HepG2 (cell line): Measurements from ENCODE around the gene SOST. TPM values are rescaled to one million over a fixed set of nuclear protein-coding genes. Genes with fewer than 3 reads are reported as not detected.
A peak's percentile ranks its signal among the peaks of the same experiment; 100 is the strongest.

Source experiments
- CENPT ChIP-seq: sonication (generic); formaldehyde crosslinking; IDR thresholded peaks from 2 replicates; pipeline ENCODE4 v1.8.0; 2022; ENCODE audit warnings: low read depth, mild to moderate bottlenecking, moderate library complexity, missing genetic modification reagents
- E2F2 ChIP-seq: sonication (generic); formaldehyde crosslinking; IDR thresholded peaks from 2 replicates; pipeline ENCODE4 v1.4.0; 2020; ENCODE audit warnings: missing genetic modification reagents, borderline replicate concordance
- GZF1 ChIP-seq: sonication (generic); formaldehyde crosslinking; IDR thresholded peaks from 2 replicates; pipeline ENCODE4 v1.5.1; 2020; ENCODE audit warnings: mild to moderate bottlenecking, missing genetic modification reagents
- HCFC1 ChIP-seq: fragments of 150-350 bp; IDR thresholded peaks from 2 replicates; pipeline ENCODE4 v1.6.1; 2014; ENCODE audit warnings: low read depth, low read length
- PBX3 ChIP-seq: sonication (generic); formaldehyde crosslinking; IDR thresholded peaks from 2 replicates; pipeline ENCODE4 v1.8.1; 2023; ENCODE audit warnings: missing genetic modification reagents, inconsistent platforms, borderline replicate concordance
- PHF20 ChIP-seq: sonication (generic); formaldehyde crosslinking; IDR thresholded peaks from 2 replicates; pipeline ENCODE4 v1.5.0; 2020; ENCODE audit warnings: mild to moderate bottlenecking, missing genetic modification reagents
- PRMT3 ChIP-seq: sonication (generic); formaldehyde crosslinking; IDR thresholded peaks from 2 replicates; pipeline ENCODE4 v1.8.1; 2022; ENCODE audit warnings: low read depth, mild to moderate bottlenecking, moderate library complexity, missing genetic modification reagents, borderline replicate concordance
- RCOR2 ChIP-seq: IDR thresholded peaks from 2 replicates; pipeline ENCODE4 v1.6.1; 2016; ENCODE audit warnings: missing biosample characterization, missing genetic modification reagents
- TFAP4 ChIP-seq: sonication (generic); IDR thresholded peaks from 2 replicates; pipeline ENCODE4 v1.6.1; 2016; ENCODE audit warnings: low read depth, borderline replicate concordance
- THYN1 ChIP-seq: sonication (generic); formaldehyde crosslinking; IDR thresholded peaks from 2 replicates; pipeline ENCODE4 v1.8.1; 2023; ENCODE audit warnings: low read depth, mild to moderate bottlenecking, moderate library complexity, missing genetic modification reagents, borderline replicate concordance
- ZBTB37 ChIP-seq: sonication (generic); formaldehyde crosslinking; IDR thresholded peaks from 2 replicates; pipeline ENCODE4 v1.4.0; 2020; ENCODE audit warnings: mild to moderate bottlenecking, missing genetic modification reagents
- ZGPAT ChIP-seq: IDR thresholded peaks from 2 replicates; pipeline ENCODE4 v1.6.1; 2016; ENCODE audit warnings: mild to moderate bottlenecking
- ZNF136 ChIP-seq: sonication (generic); formaldehyde crosslinking; IDR thresholded peaks from 2 replicates; pipeline ENCODE4 v1.8.1; 2022; ENCODE audit warnings: low read depth, mild to moderate bottlenecking, moderate library complexity, missing genetic modification reagents
- ZNF143 ChIP-seq: sonication (generic); formaldehyde crosslinking; IDR thresholded peaks from 2 replicates; pipeline ENCODE4 v1.4.0; 2020; ENCODE audit warnings: missing genetic modification reagents
- ZNF34 ChIP-seq: sonication (generic); formaldehyde crosslinking; IDR thresholded peaks from 2 replicates; pipeline ENCODE4 v1.4.0; 2020; ENCODE audit warnings: mild to moderate bottlenecking, missing genetic modification reagents, borderline replicate concordance
- ZNF496 ChIP-seq: sonication (generic); formaldehyde crosslinking; IDR thresholded peaks from 2 replicates; pipeline ENCODE4 v1.8.1; 2023; ENCODE audit warnings: mild to moderate bottlenecking, moderate library complexity, missing genetic modification reagents; ENCODE audit not compliant: insufficient replicate concordance
- ZNF674 ChIP-seq: sonication (generic); formaldehyde crosslinking; IDR thresholded peaks from 2 replicates; pipeline ENCODE4 v1.5.0; 2020; ENCODE audit warnings: low read depth, mild to moderate bottlenecking, missing genetic modification reagents
- ZNF691 ChIP-seq: sonication (generic); formaldehyde crosslinking; IDR thresholded peaks from 2 replicates; pipeline ENCODE4 v1.4.0; 2020; ENCODE audit warnings: missing genetic modification reagents, low read depth, mild to moderate bottlenecking, borderline replicate concordance
- ZSCAN25 ChIP-seq: sonication (generic); formaldehyde crosslinking; IDR thresholded peaks from 2 replicates; pipeline ENCODE4 v1.8.0; 2022; ENCODE audit warnings: mild to moderate bottlenecking, missing genetic modification reagents
- ZUFSP ChIP-seq: sonication (generic); formaldehyde crosslinking; IDR thresholded peaks from 2 replicates; pipeline ENCODE4 v1.9.0; 2021; ENCODE audit warnings: missing genetic modification reagents, mild to moderate bottlenecking, borderline replicate concordance
- polyA plus RNA-seq, 8 experiments: library from polyadenylated mRNA; depleted of rRNA in 3 of 8; stranded (reverse) in 7 of 8; unstranded in 1 of 8; fragments of >200 nt; fragmentation: Illumina TruSeq in 4 of 8; extraction: Trizol in 4 of 8; gene quantifications; 2 replicates each; pipeline versions ENCODE4 v1.2.1 to v1.2.3, GENCODE V29; 2011 to 2016; ENCODE audit warnings: low read depth in 4 of 8, missing spikeins in 1 of 8, mixed read lengths in 1 of 8; ENCODE audit not compliant: insufficient read depth in 1 of 8
- total RNA-seq, 5 experiments: library from RNA; depleted of rRNA; stranded (reverse); fragments of >200 nt; fragmentation: Illumina TruSeq; extraction: Trizol; gene quantifications; 2 replicates each; pipeline ENCODE4 v1.2.3, GENCODE V29; 2016; ENCODE audit warnings: low read depth in 1 of 5

Gene SOST
- total and polyA plus RNA-seq, 2 of the 13 experiments (the other 11 are each of a cell fraction or from before 2014, with no cell fraction given), result not detected

GRCh38 chr17:43760254-43760852 lies 1.8 kb upstream of the SOST start (continued):
- no peak for TF ChIP-seq PRMT3 (CRISPR knock-in tag)
- no peak for TF ChIP-seq ZUFSP
- no peak for TF ChIP-seq ZNF136 (CRISPR knock-in tag)
- peak; percentile 50; the same call in 1 of the 2 replicates for TF ChIP-seq TFAP4
- no peak for TF ChIP-seq GZF1 (CRISPR knock-in tag)
- TF ChIP-seq ZBTB37 (CRISPR knock-in tag), result no peak
- no peak for TF ChIP-seq ZNF143 (CRISPR knock-in tag)
- no peak for TF ChIP-seq ZNF674 (CRISPR knock-in tag)
- TF ChIP-seq PBX3 (CRISPR knock-in tag), result no peak
- TF ChIP-seq ZNF691 (CRISPR knock-in tag), result peak; percentile 66; the same call in 1 of the 2 replicates
- TF ChIP-seq ZGPAT (CRISPR knock-in tag), result peak; percentile 61; the same call in 1 of the 2 replicates
- TF ChIP-seq ZNF34 (CRISPR knock-in tag), result no peak
- no peak; the same call in 1 of the 2 replicates for TF ChIP-seq THYN1 (CRISPR knock-in tag)
- TF ChIP-seq HCFC1, result no peak
- TF ChIP-seq ZSCAN25 (CRISPR knock-in tag), result 0 out of 2 replicates have a peak, but pooled peaks have one; percentile 24
- no peak for TF ChIP-seq E2F2 (CRISPR knock-in tag)
- no peak for TF ChIP-seq CENPT (CRISPR knock-in tag)
- TF ChIP-seq RCOR2 (CRISPR knock-in tag), result no peak; the same call in 1 of the 2 replicates
- no peak for TF ChIP-seq ZNF496 (CRISPR knock-in tag)
- no peak for TF ChIP-seq PHF20 (CRISPR knock-in tag)
